CD4-positive, alpha-beta T cell treated with Interleukin-21 for 1 hour (primary cell): ENCODE results near the gene CENPP.

Experiments
- DNase-seq: peaks from one replicate; pipeline ENCODE4 v3.0.0-alpha.2; 2020

Gene CENPP

DNA sequence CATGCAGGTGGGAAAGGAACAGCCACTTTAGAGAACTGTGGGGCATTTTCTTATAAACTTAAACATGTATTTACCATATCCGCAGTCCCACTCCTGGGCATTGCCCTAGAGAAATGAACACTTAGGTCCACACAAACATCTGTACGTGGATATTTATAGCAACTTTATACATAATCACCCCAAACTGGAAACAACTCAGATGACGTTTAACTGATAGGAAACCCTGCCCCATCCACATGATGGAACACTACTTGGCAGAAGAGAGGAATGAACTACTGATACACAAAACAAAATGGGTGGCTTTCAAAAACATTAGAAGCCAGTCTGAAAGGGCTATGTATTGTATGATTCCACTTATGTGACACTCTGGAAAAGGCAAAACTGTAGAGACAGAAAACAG lies 187.6 kb downstream of the CENPP start:
- no peak for DNase-seq

DNA sequence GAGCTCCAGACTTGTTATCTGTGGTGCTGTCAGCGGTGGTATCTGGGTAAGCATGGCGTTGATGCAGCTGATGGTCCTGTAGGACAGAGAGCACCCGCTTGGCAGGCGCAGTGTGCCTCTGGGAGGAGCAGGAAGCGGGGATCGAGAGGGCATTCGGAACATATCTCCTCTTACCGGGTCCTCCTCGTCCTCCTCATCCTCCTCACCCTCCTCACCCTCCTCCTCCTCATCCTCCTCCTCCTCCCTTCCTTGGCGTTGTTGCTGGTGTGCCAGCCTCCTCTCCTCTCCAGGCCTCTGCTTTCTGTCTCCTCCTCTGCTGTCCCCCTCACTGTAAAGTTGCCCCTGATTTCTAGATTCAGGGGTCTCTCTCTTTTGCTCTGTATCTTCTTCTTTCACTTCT lies 188.9 kb downstream of the CENPP start:
- no peak for DNase-seq

- no peak for DNase-seq
Observed at GRCh38 chr9:92516521-92516920, 190.8 kb downstream of the CENPP start.

GRCh38 chr9:92517046-92517445 lies 191.3 kb downstream of the CENPP start:
- DNase-seq = no peak

DNA sequence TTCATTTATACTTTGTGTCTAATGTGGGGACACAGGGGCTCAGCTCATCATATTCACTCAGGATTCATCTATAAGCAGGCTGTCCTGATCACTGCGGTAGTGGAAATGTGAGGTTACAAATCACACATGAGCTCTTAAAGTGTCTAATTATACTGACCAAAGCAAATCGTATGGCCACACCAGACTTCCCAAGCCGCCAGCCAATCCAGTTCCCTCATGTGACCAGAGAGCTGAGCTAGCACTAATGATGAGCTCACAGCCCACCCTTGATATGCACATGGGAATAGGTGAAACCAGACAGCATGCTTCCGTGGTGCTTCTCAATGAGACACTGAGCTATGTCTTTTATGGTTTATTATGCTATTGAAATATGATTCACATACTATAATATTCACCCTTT lies 192.4 kb downstream of the CENPP start:
- no peak for DNase-seq

- no peak for DNase-seq
Observed at GRCh38 chr9:92520837-92521236, 195.1 kb downstream of the CENPP start.

GRCh38 chr9:92522983-92523970 lies 197.5 kb downstream of the CENPP start:
- DNase-seq = no peak

- no peak for DNase-seq
Observed at GRCh38 chr9:92524881-92525280, 199.1 kb downstream of the CENPP start.

- DNase-seq = no peak
Observed at GRCh38 chr9:92525306-92525705, 199.6 kb downstream of the CENPP start.

GRCh38 chr9:92527291-92527828 lies 201.6 kb downstream of the CENPP start:
- no peak for DNase-seq

DNA sequence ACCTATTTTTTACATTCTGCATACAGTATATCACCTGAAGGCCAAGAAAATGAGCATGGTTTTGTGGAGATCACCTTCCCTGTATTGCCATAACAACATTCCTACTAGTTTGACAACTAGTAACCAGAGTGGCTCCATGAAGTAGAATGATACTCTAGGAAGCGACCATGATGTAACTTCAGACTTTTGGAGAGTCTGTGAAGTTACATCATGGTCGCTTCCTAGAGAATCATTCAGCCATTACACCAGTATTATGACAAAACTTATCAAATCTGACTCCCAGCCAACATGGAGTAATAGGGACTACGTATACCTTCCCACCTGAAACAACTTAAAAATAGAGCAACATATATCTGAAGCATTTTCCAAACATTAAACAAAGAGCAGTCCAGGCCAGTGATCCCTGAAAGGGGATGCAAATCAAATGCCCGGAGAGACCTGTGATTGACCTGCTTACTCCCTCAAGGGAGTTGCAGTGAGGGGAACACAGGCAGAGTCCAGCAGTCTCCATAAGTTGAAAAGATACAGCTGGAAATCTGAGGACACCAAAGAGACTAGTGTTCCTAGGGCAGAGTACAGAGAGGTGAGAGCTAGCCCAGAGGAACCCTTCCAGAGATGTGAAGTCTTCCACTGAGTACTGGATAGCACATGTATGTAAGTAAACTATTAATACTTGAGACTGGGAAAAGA lies 202.2 kb downstream of the CENPP start:
- DNase-seq = no peak

- no peak for DNase-seq
Observed at GRCh38 chr9:92528522-92528849, 202.7 kb downstream of the CENPP start.

DNA sequence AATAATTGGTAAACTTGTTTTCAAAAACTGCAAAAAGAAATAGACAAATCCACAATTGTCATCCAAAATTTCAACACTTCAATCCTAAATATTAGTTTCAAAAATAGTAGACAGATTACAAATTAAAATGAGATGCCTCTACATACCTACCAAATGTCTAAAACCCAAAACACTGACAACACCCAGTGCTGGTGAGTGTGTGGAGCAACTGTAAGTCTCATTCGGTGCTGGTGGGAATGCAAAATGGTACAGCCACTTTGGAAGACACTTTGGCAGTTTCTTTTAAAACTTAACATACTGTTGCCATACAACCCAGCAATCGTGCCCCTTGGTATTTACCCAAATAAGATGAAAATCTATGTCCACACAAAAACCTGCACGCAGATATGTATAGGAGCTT lies 203.4 kb downstream of the CENPP start:
- no peak for DNase-seq

GRCh38 chr9:92530893-92531292 lies 205.1 kb downstream of the CENPP start:
- DNase-seq = no peak

DNA sequence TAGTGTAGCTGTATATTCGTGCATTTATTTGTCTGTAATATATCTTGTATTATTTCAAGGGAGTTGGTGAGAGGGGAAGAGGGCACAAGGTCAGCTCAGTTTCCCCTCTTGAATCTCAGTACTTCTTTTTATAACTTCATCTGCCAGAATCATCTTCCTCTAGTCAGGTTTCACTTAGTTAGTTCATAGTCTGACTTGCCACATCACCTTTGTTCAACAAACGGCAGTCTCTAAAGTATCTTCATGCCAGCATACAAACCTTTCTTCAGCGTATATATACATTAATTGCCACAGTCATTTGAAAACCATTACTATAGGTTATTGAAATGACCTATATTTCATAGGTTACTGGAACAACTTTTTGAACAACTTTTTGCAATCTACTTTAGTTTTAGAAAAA lies 208.5 kb downstream of the CENPP start:
- no peak for DNase-seq

DNA sequence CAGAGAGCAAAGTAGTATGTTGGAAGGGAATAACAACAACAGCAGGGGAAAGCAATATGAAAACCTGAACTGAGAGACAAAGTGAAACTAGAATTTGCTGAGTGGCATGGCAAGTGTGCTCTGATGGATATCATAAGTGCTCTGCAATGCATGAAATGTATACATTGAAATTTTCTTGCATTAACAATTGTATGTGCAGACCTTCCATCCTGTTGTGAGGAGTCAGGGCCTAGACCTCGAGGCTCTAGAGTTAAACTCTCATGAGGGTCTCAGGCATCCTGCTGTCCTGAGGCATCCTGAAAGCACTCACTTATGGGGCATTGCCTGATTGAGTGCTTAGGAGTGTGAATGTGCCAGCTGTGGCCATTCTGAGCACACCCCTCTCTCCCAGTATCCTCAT lies 208.9 kb downstream of the CENPP start:
- no peak for DNase-seq

DNA sequence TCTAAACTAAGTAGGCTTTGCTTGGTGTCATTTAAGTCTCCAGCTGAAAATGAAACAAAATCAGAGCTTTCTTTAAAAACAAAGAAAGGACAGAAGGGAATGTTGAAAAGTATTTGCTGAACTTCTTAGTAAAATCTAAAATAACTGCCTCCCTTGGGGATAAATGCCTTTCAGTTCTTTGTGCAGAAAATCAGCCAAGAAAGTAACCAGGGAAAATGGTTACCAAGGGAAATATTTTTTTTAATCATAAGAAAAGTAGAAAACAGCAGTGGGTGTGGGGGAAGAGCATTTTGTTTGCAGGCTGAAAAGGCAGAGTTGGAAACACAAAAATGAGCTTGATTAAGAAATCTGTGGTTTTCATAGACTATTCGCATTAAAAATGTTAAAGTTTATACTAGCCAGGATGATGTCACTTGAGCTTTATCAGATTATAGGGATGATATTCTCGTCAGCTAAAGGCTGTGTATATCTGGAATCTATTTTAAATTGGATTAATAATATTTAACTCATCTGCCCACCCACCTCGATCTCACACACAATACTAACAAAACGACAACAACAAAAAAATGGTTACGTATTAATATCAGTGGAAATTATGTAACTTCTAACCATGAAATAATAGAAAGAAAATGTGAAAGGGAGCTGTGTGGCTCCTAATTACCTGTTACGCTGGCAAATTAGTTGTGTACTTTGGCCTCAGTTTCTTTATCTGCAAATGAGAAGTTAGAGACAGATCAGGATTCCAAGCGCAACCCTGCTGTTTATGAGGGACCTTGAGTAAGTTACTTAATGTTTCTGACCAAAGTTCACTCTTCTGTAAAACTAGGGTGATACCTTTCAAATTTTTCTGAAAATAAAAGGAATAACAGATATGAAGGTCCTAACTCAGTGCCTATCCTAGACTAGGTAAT lies 210.4 kb downstream of the CENPP start, which contains the start of gene ECM2:
Gene ECM2, minus strand, starts transcription at position 51 of the 911 bp plus-strand sequence. CDS start 13,124 bp downstream, outside the sequence.
- no peak for DNase-seq

DNA sequence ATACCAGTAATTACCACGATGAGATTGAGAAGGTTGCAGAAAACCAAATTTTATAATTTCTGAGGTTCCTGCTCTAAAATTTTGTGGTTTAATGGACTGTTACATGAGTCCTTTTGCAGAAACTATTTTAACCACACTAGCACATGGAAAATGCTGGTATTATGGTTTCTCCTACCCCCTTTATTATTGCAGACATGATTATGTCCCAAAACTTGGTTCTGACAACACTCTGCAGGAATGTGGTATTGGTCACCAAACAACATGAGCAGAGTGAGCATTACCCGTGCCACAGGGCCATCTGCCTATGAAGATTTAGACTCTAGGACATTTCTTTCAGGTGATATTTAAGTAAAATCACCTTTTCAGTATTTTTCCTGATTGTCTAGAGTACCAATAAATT lies 212.8 kb downstream of the CENPP start:
- no peak for DNase-seq

DNA sequence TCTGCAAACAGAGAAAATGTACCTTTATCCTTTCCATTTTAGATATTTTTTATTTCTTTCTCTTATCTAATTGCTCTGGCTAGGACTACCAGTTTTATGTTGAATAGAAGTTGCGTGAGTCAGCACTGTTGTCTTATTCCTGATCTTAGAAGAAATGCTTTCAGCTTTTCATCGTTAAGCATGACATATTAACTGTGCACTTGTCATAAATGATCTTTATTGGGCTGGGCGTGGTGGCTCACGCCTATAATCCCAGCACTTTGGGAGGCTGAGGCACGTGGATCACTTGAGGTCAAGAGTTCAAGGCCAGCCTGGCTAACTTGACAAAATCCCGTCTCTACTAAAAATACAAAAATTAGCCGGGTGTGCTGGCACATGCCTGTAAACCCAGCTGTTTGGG lies 218.2 kb downstream of the CENPP start:
- no peak for DNase-seq

- DNase-seq = no peak
Observed at GRCh38 chr9:92545002-92545510, 219.3 kb downstream of the CENPP start.

DNA sequence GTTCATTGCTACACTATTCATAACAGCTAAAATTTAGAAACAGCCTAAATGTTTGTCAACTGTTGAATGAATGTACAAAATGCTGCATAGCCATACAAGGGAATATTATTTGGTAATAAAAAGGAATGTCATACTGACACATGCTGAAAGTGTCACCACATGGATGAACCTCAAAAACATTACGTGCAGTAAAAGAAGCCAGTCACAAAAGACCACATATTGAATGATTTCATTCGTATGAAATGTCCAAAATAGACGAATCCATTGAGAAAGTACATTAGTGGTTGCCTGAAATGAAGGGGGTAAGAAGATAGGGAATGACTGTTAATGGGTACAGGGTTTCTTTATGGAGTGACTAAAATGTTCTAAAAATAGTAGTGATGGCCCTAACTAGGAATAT lies 221.6 kb downstream of the CENPP start:
- no peak for DNase-seq

- DNase-seq = no peak
Observed at GRCh38 chr9:92550765-92551164, 225.0 kb downstream of the CENPP start.
